Panc1 (cell line): ENCODE results near the gene RGS6. TPM values are rescaled to one million over a fixed set of nuclear protein-coding genes. Genes with fewer than 3 reads are reported as not detected.

ENCODE experiments used
- ATAC-seq: fragments of 200-7000 bp; cut with Tn5 transposase; 2 replicates; pipeline ENCODE4 v1.9.1; 2020; ENCODE audit warnings: mild to moderate bottlenecking, moderate library complexity
- BruUV-seq: library from RNA; stranded (reverse); fragments of 400-500 nt; replicated peaks from 2 replicates; lab custom pipeline; 2021; lab: Mats Ljungman, UMichigan
- CTCF ChIA-PET: fragments of 300-600 bp; sonication (Branson Sonifier 250); formaldehyde crosslinking; loops from one replicate; lab custom pipeline; 2022; ENCODE audit warnings: antibody characterized with exemption; lab: Charles Lee
- POLR2A ChIA-PET: fragments of 300-600 bp; sonication (Branson Sonifier 250); formaldehyde crosslinking; loops from one replicate; lab custom pipeline; 2022; ENCODE audit warnings: antibody characterized with exemption; lab: Charles Lee
- DNase-seq: peaks from one replicate; pipeline ENCODE4 v3.0.0-alpha.2; 2010; ENCODE audit warnings: low read depth, low spot score
- H3K27ac ChIP-seq: 2 replicates; pipeline ENCODE4 v1.5.1; 2011; ENCODE audit warnings: mild to moderate bottlenecking, low read length, inconsistent platforms
- H3K27me3 ChIP-seq: fragments of 200-500 bp; sonication (Bioruptor generic); 2 replicates; pipeline ENCODE4 v1.6.0; 2014; ENCODE audit warnings: low read length, inconsistent platforms; ENCODE audit not compliant: control insufficient read depth, insufficient read depth
- H3K36me3 ChIP-seq: fragments of 200-500 bp; sonication (Bioruptor generic); 2 replicates; pipeline ENCODE4 v1.5.1; 2014; ENCODE audit warnings: inconsistent platforms, mild to moderate bottlenecking, low read length, moderate library complexity; ENCODE audit not compliant: control insufficient read depth, insufficient read depth
- H3K4me1 ChIP-seq: 2 replicates; pipeline ENCODE4 v1.5.1; 2011; ENCODE audit warnings: inconsistent platforms, mild to moderate bottlenecking, low read length, moderate library complexity; ENCODE audit not compliant: control insufficient read depth, insufficient read depth
- H3K4me3 ChIP-seq, 2 experiments: 2 replicates each; pipeline ENCODE4 v1.5.1; 2011 to 2012; ENCODE audit warnings: low read depth in 2 of 2, low read length in 2 of 2, mild to moderate bottlenecking in 2 of 2, inconsistent platforms in 1 of 2, moderate library complexity in 1 of 2
- H3K9me3 ChIP-seq: fragments of 200-500 bp; sonication (Bioruptor generic); 2 replicates; pipeline ENCODE4 v1.5.1; 2014; ENCODE audit warnings: low read depth, mild to moderate bottlenecking, inconsistent platforms, low read length, moderate library complexity; ENCODE audit not compliant: control insufficient read depth, insufficient read depth
- CTCF ChIP-seq: fragments of 450-650 bp; IDR thresholded peaks from 2 replicates; pipeline ENCODE4 v1.5.1; 2017; ENCODE audit warnings: mild to moderate bottlenecking
- POLR2AphosphoS5 ChIP-seq: IDR thresholded peaks from 2 replicates; pipeline ENCODE4 v1.6.1; 2012; ENCODE audit warnings: mild to moderate bottlenecking, low read depth, low read length, moderate library complexity
- REST ChIP-seq, 2 experiments: IDR thresholded peaks; 2 replicates each; pipeline ENCODE4 v1.6.1; 2011 to 2012; ENCODE audit warnings: low read depth in 2 of 2, control low read depth in 1 of 2, low read length in 1 of 2, mild to moderate bottlenecking in 1 of 2, moderate library complexity in 1 of 2; ENCODE audit not compliant: insufficient read depth in 1 of 2
- SIN3A ChIP-seq: IDR thresholded peaks from 2 replicates; pipeline ENCODE4 v1.6.1; 2012; ENCODE audit warnings: low read depth, mild to moderate bottlenecking, low read length, moderate library complexity, borderline replicate concordance; ENCODE audit not compliant: insufficient read depth
- TCF7L2 ChIP-seq: IDR thresholded peaks from 2 replicates; pipeline ENCODE4 v1.6.1; 2011; ENCODE audit warnings: mild to moderate bottlenecking, low read depth, low read length, inconsistent platforms
- in situ Hi-C: cut with HindIII; loops from 2 replicates; pipeline ENCODE4 v1.10.0; 2016; ENCODE audit warnings: low sequenced_read_pairs, low pct_unique_long_range_greater_than_20kb
- intact Hi-C: fragments of 100-400 bp; cut with micrococcal nuclease; formaldehyde crosslinking; loops from one replicate; pipeline ENCODE4 v1.10.0; 2022; ENCODE audit not compliant: unreplicated experiment
- total RNA-seq: library from RNA; stranded (reverse); gene quantifications from one replicate; pipeline ENCODE4 v1.2.1, GENCODE V29; 2021; ENCODE audit not compliant: unreplicated experiment

The RGS6 gene
- total RNA-seq, 1 experiment from 2014 or later, result not detected

GRCh38 chr14:72146241-72146640 lies 214.0 kb downstream of the RGS6 start:
- in situ Hi-C loops, result no loop called here
- Histone ChIP-seq H3K27ac (no peak overlapping the region), H3K36me3 (no peaks in the 10 kb centered on the region), H3K4me1 (no peaks in the 10 kb centered on the region), H3K27me3 (no peaks in the 10 kb centered on the region), H3K9me3 (no peaks in the 10 kb centered on the region), H3K4me3 (no peak overlapping the region)
- intact Hi-C loops, result no loop called here
- DNase-seq, result no peak
- TF ChIP-seq CTCF, result no peak
- no peak for TF ChIP-seq TCF7L2
- TF ChIP-seq SIN3A, result no peak
- TF ChIP-seq POLR2AphosphoS5, result no peak
- no peak for TF ChIP-seq REST (IDR thresholded peaks at IDR 0.05; ENCODE audit: insufficient read depth in 1 of 2, low read depth in 2 of 2, low read length in 1 of 2)
- BruUV-seq, result no TSS peak
- POLR2A ChIA-PET, result no interaction called here
- CTCF ChIA-PET, result no interaction called here
- no peak for ATAC-seq

- H3K9me3 ChIP-seq, result no peaks in the 10 kb centered on the region
- no peak overlapping the region for H3K4me3 ChIP-seq
- intact Hi-C loops (no loop called here), in situ Hi-C loops (no loop called here)
- DNase-seq, result no peak
- H3K4me1 ChIP-seq, result no peaks in the 10 kb centered on the region
- ChIA-PET CTCF (no interaction called here), POLR2A (no interaction called here)
- BruUV-seq, result no TSS peak
- no peaks in the 10 kb centered on the region for H3K27me3 ChIP-seq
- no peaks in the 10 kb centered on the region for H3K36me3 ChIP-seq
- TF ChIP-seq POLR2AphosphoS5 (no peak), TCF7L2 (no peak), REST (IDR thresholded peaks at IDR 0.05; ENCODE audit: insufficient read depth in 1 of 2, low read depth in 2 of 2, low read length in 1 of 2) (no peak), SIN3A (no peak), CTCF (no peak)
- ATAC-seq, result no peak
- H3K27ac ChIP-seq, result no peak overlapping the region
Measured at GRCh38 chr14:72154645-72155378, 222.6 kb downstream of the RGS6 start.
